GM10266 (cell line): ENCODE results near the gene MGAT3.
A peak's percentile ranks its signal among the peaks of the same experiment; 100 is the strongest.

Source experiments
- DNase-seq: peaks from one replicate; pipeline ENCODE4 v3.0.0; 2012; ENCODE audit errors: extremely low spot score
- TF ChIP-seq, protein P1 (sequence below): IDR thresholded peaks from 2 replicates; pipeline ENCODE4 v1.5.1; 2012; ENCODE audit warnings: mild to moderate bottlenecking, low read depth; ENCODE audit not compliant: control insufficient read depth, insufficient read depth; ENCODE audit errors: missing control alignments

Gene MGAT3

GRCh38 chr22:39488563-39489083 is 31.8 kb downstream of the MGAT3 start:
- no peak for DNase-seq
- TF ChIP-seq, protein P1, sequence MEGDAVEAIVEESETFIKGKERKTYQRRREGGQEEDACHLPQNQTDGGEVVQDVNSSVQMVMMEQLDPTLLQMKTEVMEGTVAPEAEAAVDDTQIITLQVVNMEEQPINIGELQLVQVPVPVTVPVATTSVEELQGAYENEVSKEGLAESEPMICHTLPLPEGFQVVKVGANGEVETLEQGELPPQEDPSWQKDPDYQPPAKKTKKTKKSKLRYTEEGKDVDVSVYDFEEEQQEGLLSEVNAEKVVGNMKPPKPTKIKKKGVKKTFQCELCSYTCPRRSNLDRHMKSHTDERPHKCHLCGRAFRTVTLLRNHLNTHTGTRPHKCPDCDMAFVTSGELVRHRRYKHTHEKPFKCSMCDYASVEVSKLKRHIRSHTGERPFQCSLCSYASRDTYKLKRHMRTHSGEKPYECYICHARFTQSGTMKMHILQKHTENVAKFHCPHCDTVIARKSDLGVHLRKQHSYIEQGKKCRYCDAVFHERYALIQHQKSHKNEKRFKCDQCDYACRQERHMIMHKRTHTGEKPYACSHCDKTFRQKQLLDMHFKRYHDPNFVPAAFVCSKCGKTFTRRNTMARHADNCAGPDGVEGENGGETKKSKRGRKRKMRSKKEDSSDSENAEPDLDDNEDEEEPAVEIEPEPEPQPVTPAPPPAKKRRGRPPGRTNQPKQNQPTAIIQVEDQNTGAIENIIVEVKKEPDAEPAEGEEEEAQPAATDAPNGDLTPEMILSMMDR, result no peak

- DNase-seq, result no peak
- TF ChIP-seq, protein P1, result no peak
These were observed 32.6 kb downstream of the MGAT3 start for GRCh38 chr22:39489094-39490068.

GRCh38 chr22:39490135-39490798 is 33.5 kb downstream of the MGAT3 start:
- peak; percentile 97 for DNase-seq
- TF ChIP-seq, protein P1, result no peak

GRCh38 chr22:39490966-39491680 is 34.3 kb downstream of the MGAT3 start:
- TF ChIP-seq, protein P1, result no peak
- no peak for DNase-seq

DNA sequence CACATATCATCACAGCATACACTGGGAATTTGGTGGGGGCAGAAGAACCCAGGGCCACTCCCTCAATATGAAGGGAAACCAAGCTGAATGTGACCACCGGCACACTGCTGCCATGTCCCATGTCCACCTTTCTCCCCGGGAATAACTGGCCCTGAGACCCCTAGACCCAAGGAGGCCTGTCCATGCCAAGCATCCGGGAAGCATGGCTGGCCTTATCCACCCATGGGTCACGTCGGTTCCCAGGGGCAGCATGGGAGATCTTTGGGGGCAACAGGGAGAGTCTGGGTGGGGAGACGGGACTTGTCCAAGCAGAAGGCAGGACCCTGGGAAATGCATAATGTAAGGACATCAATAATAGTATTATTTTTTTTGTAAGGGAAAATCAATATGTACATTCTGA is 34.9 kb downstream of the MGAT3 start:
- TF ChIP-seq, protein P1, result no peak

GRCh38 chr22:39492186-39492585 is 35.4 kb downstream of the MGAT3 start:
- DNase-seq, result no peak
- TF ChIP-seq, protein P1, result no peak

More for the DNA sequence above, 34.9 kb downstream of the MGAT3 start:
- DNase-seq, result no peak
